Measurements from ENCODE around the gene GOLGA8B.
"Not testable (repeated sequence)": the region's sequence is repeated elsewhere in the genome, so short reads cannot be mapped to it uniquely, and the experiment has no call there.

The GOLGA8B gene

DNA sequence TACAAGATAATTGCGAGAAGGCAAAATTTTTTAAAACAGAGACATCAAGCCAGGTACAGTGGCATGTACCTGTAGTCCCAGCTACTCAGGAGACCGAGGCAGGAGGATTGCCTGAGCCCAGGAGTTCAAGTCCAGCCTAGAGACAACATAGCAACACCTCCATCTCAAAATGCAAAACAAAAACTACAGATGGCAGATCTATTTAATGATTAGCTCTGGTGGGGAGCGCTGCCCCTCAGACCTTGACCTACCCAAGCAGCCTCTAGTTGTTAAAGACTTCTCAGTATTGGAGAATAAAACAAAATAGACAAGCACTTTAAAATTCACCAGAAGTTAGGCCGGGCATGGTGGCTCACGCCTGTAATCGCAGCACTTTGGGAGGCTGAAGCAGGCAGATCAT lies 10.5 kb downstream of the GOLGA8B start:
- H3K9me3 ChIP-seq (ENCODE audit: control insufficient read depth, insufficient read depth, low read length); H3K27me3 ChIP-seq (ENCODE audit: control insufficient read depth, insufficient read depth, low read length); H3K36me3 ChIP-seq (ENCODE audit: control insufficient read depth, insufficient read depth, low read length); H3K9ac ChIP-seq (ENCODE audit: low read depth, low read length); H3K4me1 ChIP-seq (ENCODE audit: control insufficient read depth, insufficient read depth, low read length); H3K4me3 ChIP-seq (ENCODE audit: low read depth, low read length): not testable (repeated sequence)

DNA sequence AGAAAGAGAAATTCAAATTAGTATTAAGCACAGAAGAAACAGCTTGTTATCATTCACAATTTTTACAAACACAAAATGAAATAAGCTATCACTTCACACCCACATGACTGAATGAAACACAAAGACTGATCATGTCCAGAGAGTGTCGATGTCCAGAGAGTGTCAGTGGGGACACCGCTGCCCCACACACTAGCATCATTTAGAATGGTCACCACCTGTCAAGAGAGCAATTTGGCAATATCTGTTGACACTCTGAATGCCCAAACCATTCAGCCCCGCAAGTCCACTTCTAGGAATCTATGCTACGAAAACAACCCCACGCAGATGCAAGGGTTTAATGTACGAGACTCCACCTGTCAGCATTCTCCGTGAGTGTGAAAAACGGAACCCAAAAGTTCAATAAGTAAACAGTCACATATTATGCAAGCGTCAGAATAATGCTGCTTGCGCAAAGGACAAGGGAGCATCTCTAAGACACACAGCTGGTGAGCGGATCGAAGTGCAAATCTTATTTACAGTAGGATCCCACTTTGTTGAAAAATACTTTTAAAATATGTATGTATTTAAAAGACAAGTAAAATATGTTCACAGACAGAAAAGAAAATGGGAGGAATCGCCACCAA lies 11.3 kb downstream of the GOLGA8B start:
- H3K9me3 ChIP-seq (ENCODE audit: control insufficient read depth, insufficient read depth, low read length); H3K4me1 ChIP-seq (ENCODE audit: control insufficient read depth, insufficient read depth, low read length); H3K27me3 ChIP-seq (ENCODE audit: control insufficient read depth, insufficient read depth, low read length); H3K36me3 ChIP-seq (ENCODE audit: control insufficient read depth, insufficient read depth, low read length); H3K4me3 ChIP-seq (ENCODE audit: low read depth, low read length); H3K9ac ChIP-seq (ENCODE audit: low read depth, low read length): not testable (repeated sequence)

- not testable (repeated sequence) for H3K4me3 ChIP-seq (ENCODE audit: low read depth, low read length); H3K36me3 ChIP-seq (ENCODE audit: control insufficient read depth, insufficient read depth, low read length); H3K4me1 ChIP-seq (ENCODE audit: control insufficient read depth, insufficient read depth, low read length); H3K9me3 ChIP-seq (ENCODE audit: control insufficient read depth, insufficient read depth, low read length); H3K27me3 ChIP-seq (ENCODE audit: control insufficient read depth, insufficient read depth, low read length); H3K9ac ChIP-seq (ENCODE audit: low read depth, low read length)
These were observed 13.6 kb downstream of the GOLGA8B start for GRCh38 chr15:34569670-34570396.

DNA sequence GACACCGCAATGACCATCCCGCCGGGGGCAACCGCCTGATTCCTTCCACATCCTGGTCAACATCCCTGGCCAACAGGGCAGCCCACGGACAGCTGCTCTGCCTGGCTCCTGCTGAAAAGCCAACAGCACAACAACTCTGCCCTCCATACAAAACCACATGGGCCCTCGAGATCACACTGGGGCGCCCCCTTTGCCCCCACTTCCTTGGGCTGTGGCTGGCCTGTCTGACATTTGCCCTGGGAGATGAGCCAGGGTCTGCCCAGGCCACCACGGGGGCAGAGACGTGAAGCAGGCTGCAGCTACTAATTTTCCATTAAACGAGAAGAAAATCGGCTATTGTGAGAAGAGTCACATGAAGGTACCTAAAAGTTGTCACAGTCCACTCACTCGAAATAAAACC lies 16.3 kb downstream of the GOLGA8B start:
- not testable (repeated sequence) for H3K4me1 ChIP-seq (ENCODE audit: control insufficient read depth, insufficient read depth, low read length); H3K36me3 ChIP-seq (ENCODE audit: control insufficient read depth, insufficient read depth, low read length); H3K27me3 ChIP-seq (ENCODE audit: control insufficient read depth, insufficient read depth, low read length); H3K9me3 ChIP-seq (ENCODE audit: control insufficient read depth, insufficient read depth, low read length); H3K4me3 ChIP-seq (ENCODE audit: low read depth, low read length); H3K9ac ChIP-seq (ENCODE audit: low read depth, low read length)

DNA sequence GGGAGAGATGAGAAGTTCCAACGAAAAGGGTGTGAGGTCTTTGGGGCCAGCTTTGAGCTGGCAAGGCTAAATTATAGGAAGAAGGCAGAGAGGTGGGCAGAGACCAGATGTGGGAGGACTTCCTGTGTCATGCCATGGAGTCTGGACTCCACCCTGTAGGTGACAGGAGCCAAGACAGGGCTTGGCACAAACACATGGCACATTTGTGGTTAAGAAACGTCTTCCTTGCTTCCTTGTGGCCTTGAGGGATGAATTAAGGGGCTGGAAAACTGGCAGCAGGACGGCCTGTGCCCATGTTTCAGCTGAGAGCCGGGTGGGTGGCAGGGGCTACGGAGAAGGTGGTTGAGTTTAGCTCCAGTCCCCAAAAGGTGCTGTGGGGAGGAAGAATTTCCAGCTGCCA lies 18.7 kb downstream of the GOLGA8B start:
- H3K9me3 ChIP-seq (ENCODE audit: control insufficient read depth, insufficient read depth, low read length); H3K36me3 ChIP-seq (ENCODE audit: control insufficient read depth, insufficient read depth, low read length); H3K27me3 ChIP-seq (ENCODE audit: control insufficient read depth, insufficient read depth, low read length); H3K9ac ChIP-seq (ENCODE audit: low read depth, low read length); H3K4me3 ChIP-seq (ENCODE audit: low read depth, low read length); H3K4me1 ChIP-seq (ENCODE audit: control insufficient read depth, insufficient read depth, low read length): not testable (repeated sequence)

- H3K9ac ChIP-seq (ENCODE audit: low read depth, low read length); H3K9me3 ChIP-seq (ENCODE audit: control insufficient read depth, insufficient read depth, low read length); H3K4me3 ChIP-seq (ENCODE audit: low read depth, low read length); H3K27me3 ChIP-seq (ENCODE audit: control insufficient read depth, insufficient read depth, low read length); H3K36me3 ChIP-seq (ENCODE audit: control insufficient read depth, insufficient read depth, low read length); H3K4me1 ChIP-seq (ENCODE audit: control insufficient read depth, insufficient read depth, low read length): not testable (repeated sequence)
These were observed 22.6 kb downstream of the GOLGA8B start for GRCh38 chr15:34560814-34561213.

GRCh38 chr15:34559764-34560163 lies 23.7 kb downstream of the GOLGA8B start:
- not testable (repeated sequence) for H3K36me3 ChIP-seq (ENCODE audit: control insufficient read depth, insufficient read depth, low read length); H3K9me3 ChIP-seq (ENCODE audit: control insufficient read depth, insufficient read depth, low read length); H3K27me3 ChIP-seq (ENCODE audit: control insufficient read depth, insufficient read depth, low read length); H3K4me3 ChIP-seq (ENCODE audit: low read depth, low read length); H3K4me1 ChIP-seq (ENCODE audit: control insufficient read depth, insufficient read depth, low read length); H3K9ac ChIP-seq (ENCODE audit: low read depth, low read length)

DNA sequence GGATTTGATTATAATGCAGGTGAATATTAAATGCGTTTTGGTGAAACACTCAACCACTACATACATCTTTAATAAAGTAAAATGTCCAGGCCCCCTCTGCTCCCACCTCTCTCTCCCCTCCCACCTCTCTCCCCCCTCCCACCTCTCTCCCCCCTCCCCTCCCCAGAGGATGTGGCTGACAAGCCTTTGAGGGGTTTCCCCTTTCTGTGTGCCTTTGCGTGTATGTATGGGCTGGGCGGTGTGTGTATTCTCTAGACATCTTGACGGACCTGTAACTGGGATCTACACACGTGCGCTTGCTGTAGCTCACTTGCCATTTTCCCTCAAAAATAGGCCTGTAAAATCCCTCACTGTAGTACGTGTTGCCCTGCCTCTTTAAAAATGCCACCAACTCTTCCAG lies 28.3 kb downstream of the GOLGA8B start:
- not testable (repeated sequence) for H3K27me3 ChIP-seq (ENCODE audit: control insufficient read depth, insufficient read depth, low read length); H3K4me3 ChIP-seq (ENCODE audit: low read depth, low read length); H3K9ac ChIP-seq (ENCODE audit: low read depth, low read length); H3K9me3 ChIP-seq (ENCODE audit: control insufficient read depth, insufficient read depth, low read length); H3K36me3 ChIP-seq (ENCODE audit: control insufficient read depth, insufficient read depth, low read length); H3K4me1 ChIP-seq (ENCODE audit: control insufficient read depth, insufficient read depth, low read length)

- H3K9me3 ChIP-seq (ENCODE audit: control insufficient read depth, insufficient read depth, low read length); H3K27me3 ChIP-seq (ENCODE audit: control insufficient read depth, insufficient read depth, low read length); H3K36me3 ChIP-seq (ENCODE audit: control insufficient read depth, insufficient read depth, low read length); H3K9ac ChIP-seq (ENCODE audit: low read depth, low read length); H3K4me3 ChIP-seq (ENCODE audit: low read depth, low read length); H3K4me1 ChIP-seq (ENCODE audit: control insufficient read depth, insufficient read depth, low read length): not testable (repeated sequence)
These were observed 28.7 kb downstream of the GOLGA8B start for GRCh38 chr15:34554716-34555115.

DNA sequence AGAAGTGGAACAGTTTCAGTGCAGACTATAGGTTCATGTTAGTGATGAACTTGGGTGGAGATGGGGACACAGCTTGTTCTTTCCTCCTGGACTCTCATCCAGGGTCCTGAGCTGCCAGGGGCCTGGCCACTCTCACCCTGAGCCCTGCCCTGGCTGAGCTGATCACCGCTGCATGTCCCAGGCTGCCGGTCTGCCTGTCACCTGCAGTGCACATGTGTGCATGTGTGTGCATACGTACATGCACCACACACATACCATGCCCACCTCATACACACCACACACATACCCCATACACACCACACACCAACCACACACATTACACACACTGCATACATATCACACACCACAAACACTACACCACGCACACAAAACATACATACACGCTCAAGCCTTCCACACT lies 29.3 kb downstream of the GOLGA8B start:
- H3K27me3 ChIP-seq (ENCODE audit: control insufficient read depth, insufficient read depth, low read length); H3K9me3 ChIP-seq (ENCODE audit: control insufficient read depth, insufficient read depth, low read length); H3K36me3 ChIP-seq (ENCODE audit: control insufficient read depth, insufficient read depth, low read length); H3K9ac ChIP-seq (ENCODE audit: low read depth, low read length); H3K4me3 ChIP-seq (ENCODE audit: low read depth, low read length); H3K4me1 ChIP-seq (ENCODE audit: control insufficient read depth, insufficient read depth, low read length): not testable (repeated sequence)

DNA sequence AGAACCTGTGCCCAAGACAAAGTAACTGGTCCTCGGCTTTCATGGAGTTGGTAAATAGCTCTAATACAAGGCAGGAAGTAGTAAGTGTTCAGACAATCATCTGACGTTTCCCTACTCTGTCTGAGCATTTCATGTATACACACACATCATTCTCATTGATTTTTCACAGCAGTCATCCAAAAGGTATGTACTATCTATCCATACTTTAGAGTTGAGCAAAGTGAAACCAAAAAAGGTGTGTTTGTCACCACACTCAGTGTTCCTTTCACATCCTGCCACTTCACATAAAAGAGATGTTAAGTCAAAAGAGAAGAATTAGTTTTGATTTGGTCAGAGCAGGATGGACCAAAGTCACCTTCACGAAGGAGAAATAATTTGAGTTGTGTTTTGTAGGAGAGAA lies 33.3 kb downstream of the GOLGA8B start:
- H3K9ac ChIP-seq (ENCODE audit: low read depth, low read length); H3K9me3 ChIP-seq (ENCODE audit: control insufficient read depth, insufficient read depth, low read length); H3K27me3 ChIP-seq (ENCODE audit: control insufficient read depth, insufficient read depth, low read length); H3K4me3 ChIP-seq (ENCODE audit: low read depth, low read length); H3K36me3 ChIP-seq (ENCODE audit: control insufficient read depth, insufficient read depth, low read length); H3K4me1 ChIP-seq (ENCODE audit: control insufficient read depth, insufficient read depth, low read length): not testable (repeated sequence)

DNA sequence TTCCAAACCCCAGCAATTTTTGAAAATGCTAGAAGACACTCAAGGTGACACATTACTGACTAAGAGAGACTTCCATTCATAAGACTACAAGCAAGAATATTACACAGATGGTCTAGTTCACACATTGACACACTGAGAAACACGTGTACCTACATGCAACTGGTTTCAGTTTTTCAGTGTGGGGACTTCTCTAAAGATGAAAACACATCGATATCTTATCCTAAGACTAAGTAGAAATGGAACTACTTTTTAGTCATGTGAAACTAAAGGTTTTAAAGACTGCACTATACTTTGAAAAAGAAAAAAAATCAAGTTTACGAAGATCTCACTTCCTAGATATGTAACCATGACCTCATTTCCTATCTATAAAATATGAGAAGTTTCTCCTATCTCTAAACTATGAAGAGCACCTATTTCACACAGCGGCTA lies 34.1 kb downstream of the GOLGA8B start:
- H3K27me3 ChIP-seq (ENCODE audit: control insufficient read depth, insufficient read depth, low read length); H3K36me3 ChIP-seq (ENCODE audit: control insufficient read depth, insufficient read depth, low read length); H3K4me1 ChIP-seq (ENCODE audit: control insufficient read depth, insufficient read depth, low read length); H3K9me3 ChIP-seq (ENCODE audit: control insufficient read depth, insufficient read depth, low read length); H3K9ac ChIP-seq (ENCODE audit: low read depth, low read length); H3K4me3 ChIP-seq (ENCODE audit: low read depth, low read length): not testable (repeated sequence)
